Prostate gland (tissue), 2 donors: Measurements from ENCODE around the gene APBB1.

Source experiments
- POLR2A ChIP-seq: fragments of 450-650 bp; IDR thresholded peaks from one replicate; pipeline ENCODE4 v1.6.1; 2016; ENCODE audit warnings: antibody characterized with exemption, mild to moderate bottlenecking
- TF ChIP-seq, protein P1 (sequence below), 4 experiments: fragments of 200-600 bp in 2 of 4; fragments of 450-650 bp in 2 of 4; sonication (generic) in 2 of 4; IDR thresholded peaks; 1 replicate in 3 of 4; 2 replicates in 1 of 4; pipeline ENCODE4 v1.5.1; 2016 to 2019; ENCODE audit warnings: antibody characterized with exemption in 4 of 4, mild to moderate bottlenecking in 2 of 4, moderate library complexity in 2 of 4

DNA sequence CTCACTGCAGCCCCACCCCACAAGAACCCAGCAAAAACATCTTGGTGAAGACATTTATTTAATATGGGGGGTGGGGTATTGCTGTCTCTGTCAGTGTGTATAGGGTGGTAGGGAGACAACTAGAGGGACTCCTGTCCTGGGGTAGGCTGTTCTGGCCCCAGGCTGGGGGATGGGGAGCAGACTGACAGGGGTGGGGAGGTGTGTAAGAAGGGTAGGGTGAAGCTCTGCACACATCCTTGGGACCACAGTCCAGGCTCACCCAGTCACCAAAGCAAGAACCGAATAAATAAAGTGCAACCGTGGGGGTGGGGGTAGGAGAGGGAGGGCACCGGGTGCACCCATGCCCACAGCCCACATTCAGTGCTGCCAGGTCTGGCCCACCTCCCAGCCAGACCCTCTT, 29.7 kb upstream of the APBB1 start:
- TF ChIP-seq, protein P1, sequence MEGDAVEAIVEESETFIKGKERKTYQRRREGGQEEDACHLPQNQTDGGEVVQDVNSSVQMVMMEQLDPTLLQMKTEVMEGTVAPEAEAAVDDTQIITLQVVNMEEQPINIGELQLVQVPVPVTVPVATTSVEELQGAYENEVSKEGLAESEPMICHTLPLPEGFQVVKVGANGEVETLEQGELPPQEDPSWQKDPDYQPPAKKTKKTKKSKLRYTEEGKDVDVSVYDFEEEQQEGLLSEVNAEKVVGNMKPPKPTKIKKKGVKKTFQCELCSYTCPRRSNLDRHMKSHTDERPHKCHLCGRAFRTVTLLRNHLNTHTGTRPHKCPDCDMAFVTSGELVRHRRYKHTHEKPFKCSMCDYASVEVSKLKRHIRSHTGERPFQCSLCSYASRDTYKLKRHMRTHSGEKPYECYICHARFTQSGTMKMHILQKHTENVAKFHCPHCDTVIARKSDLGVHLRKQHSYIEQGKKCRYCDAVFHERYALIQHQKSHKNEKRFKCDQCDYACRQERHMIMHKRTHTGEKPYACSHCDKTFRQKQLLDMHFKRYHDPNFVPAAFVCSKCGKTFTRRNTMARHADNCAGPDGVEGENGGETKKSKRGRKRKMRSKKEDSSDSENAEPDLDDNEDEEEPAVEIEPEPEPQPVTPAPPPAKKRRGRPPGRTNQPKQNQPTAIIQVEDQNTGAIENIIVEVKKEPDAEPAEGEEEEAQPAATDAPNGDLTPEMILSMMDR (IDR thresholded peaks at IDR 0.05) = no peak
- no peak for TF ChIP-seq POLR2A
